Tibial nerve (tissue), 4 donors: Measurements from ENCODE around the gene SLC9A1.

Experiments used
- CTCF ChIP-seq, 5 experiments: fragments of 200-600 bp in 3 of 5; fragments of 450-650 bp in 2 of 5; sonication (generic) in 3 of 5; IDR thresholded peaks; one replicate each; pipeline ENCODE4 v1.5.1; 2016 to 2019; ENCODE audit warnings: antibody characterized with exemption in 5 of 5, mild to moderate bottlenecking in 3 of 5, moderate library complexity in 2 of 5
- EP300 ChIP-seq, 2 donors: sonication (generic); formaldehyde crosslinking; IDR thresholded peaks; one replicate each; pipeline ENCODE4 v1.6.1; 2017; ENCODE audit warnings: antibody characterized with exemption in 2 of 2, mild to moderate bottlenecking in 1 of 2
- POLR2A ChIP-seq, 2 donors: fragments of 450-650 bp; IDR thresholded peaks; one replicate each; pipeline ENCODE4 v1.6.1; 2017; ENCODE audit warnings: antibody characterized with exemption in 2 of 2, mild to moderate bottlenecking in 2 of 2, moderate library complexity in 2 of 2

DNA sequence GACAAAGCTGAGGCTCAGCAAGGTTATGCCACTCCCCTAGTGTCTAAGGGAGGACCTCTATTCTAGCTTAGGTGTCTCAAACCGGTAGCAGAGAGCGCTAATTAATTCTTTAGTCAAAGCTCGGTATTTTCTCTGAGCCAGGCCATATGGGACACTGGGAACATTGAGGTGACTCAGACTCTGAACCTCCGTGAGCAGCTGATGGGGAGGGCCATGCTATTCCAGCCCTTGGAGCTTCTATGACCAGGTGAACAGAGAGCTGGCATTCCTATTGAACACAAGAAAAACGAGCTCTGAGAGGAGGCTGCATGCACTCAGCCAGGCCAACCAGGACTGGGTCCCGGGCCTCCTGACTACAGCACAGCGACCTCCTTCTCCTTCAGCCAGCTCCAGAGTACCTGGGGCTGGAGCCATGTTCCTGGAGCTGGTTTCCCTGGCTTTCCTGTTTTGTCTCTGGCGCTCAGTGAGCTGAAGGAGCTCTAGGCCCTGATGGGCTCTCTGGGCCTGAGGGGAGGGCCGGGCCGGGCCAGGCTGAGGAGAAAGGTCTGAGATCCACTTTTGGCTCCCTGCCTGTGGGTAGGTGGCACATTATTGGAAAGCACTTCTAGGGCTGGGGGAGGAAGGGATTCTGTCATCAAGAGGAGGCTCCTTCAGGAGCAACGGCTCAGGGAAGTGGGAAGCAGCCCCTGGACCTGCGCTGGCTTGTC is 37.0 kb downstream of the SLC9A1 start:
- TF ChIP-seq CTCF (IDR thresholded peaks at IDR 0.05) (no peak), EP300 (IDR thresholded peaks at IDR 0.05) (no peak), POLR2A (IDR thresholded peaks at IDR 0.05) (no peak)
